AG04449 (cell line): Measurements from ENCODE around the gene RAD51B.
"Not testable (repeated sequence)": the region's sequence is repeated elsewhere in the genome, so short reads cannot be mapped to it uniquely, and the experiment has no call there.

Source experiments
- CTCF ChIA-PET: fragments of 350-600 bp; formaldehyde crosslinking; extraction: SDS; loops from one replicate; lab custom pipeline; 2021; ENCODE audit warnings: antibody characterized with exemption; lab: Yijun Ruan, JAX
- POLR2A ChIA-PET: fragments of 400-600, 350-600 bp; formaldehyde crosslinking; extraction: SDS; loops from one replicate; lab custom pipeline; 2020; ENCODE audit warnings: antibody characterized with exemption, inconsistent platforms; lab: Yijun Ruan, JAX
- DNase-seq: peaks from one replicate; pipeline ENCODE4 v3.0.0-alpha.2; 2010; ENCODE audit warnings: low read depth, low spot score
- H3K4me3 ChIP-seq: 2 replicates; pipeline ENCODE4 v1.5.1; 2011; ENCODE audit warnings: low read depth, mild to moderate bottlenecking, control low read depth, low read length
- TF ChIP-seq, protein P1 (sequence below): IDR thresholded peaks from one replicate; pipeline ENCODE4 v1.5.1; 2011; ENCODE audit warnings: mild to moderate bottlenecking, moderate library complexity, low read length, control low read depth, inconsistent platforms; ENCODE audit not compliant: insufficient read depth; ENCODE audit errors: missing control alignments

Gene RAD51B

DNA sequence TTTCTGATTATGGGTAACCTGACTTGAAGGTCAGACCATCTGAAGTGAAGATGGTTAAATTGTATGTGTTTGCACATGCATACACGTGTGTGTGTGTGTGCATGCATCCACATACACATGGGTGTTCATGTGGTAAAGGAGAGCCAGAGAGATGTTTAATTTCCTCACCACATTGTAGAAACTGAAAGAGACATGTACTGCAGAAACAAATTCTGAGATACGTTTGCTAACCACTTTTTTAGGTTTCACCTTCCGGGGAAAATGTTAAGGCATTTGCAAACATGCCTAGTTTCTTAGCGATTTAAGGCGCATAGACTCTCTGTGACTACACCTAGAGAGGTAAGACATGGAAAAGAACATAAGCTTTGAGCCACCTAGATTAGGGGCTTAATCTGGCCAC lies 362.9 kb downstream of the RAD51B start:
- no peak overlapping the region for H3K4me3 ChIP-seq
- POLR2A ChIA-PET = no interaction called here
- TF ChIP-seq, protein P1, sequence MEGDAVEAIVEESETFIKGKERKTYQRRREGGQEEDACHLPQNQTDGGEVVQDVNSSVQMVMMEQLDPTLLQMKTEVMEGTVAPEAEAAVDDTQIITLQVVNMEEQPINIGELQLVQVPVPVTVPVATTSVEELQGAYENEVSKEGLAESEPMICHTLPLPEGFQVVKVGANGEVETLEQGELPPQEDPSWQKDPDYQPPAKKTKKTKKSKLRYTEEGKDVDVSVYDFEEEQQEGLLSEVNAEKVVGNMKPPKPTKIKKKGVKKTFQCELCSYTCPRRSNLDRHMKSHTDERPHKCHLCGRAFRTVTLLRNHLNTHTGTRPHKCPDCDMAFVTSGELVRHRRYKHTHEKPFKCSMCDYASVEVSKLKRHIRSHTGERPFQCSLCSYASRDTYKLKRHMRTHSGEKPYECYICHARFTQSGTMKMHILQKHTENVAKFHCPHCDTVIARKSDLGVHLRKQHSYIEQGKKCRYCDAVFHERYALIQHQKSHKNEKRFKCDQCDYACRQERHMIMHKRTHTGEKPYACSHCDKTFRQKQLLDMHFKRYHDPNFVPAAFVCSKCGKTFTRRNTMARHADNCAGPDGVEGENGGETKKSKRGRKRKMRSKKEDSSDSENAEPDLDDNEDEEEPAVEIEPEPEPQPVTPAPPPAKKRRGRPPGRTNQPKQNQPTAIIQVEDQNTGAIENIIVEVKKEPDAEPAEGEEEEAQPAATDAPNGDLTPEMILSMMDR = no peak
- DNase-seq = no peak
- CTCF ChIA-PET = no interaction called here

DNA sequence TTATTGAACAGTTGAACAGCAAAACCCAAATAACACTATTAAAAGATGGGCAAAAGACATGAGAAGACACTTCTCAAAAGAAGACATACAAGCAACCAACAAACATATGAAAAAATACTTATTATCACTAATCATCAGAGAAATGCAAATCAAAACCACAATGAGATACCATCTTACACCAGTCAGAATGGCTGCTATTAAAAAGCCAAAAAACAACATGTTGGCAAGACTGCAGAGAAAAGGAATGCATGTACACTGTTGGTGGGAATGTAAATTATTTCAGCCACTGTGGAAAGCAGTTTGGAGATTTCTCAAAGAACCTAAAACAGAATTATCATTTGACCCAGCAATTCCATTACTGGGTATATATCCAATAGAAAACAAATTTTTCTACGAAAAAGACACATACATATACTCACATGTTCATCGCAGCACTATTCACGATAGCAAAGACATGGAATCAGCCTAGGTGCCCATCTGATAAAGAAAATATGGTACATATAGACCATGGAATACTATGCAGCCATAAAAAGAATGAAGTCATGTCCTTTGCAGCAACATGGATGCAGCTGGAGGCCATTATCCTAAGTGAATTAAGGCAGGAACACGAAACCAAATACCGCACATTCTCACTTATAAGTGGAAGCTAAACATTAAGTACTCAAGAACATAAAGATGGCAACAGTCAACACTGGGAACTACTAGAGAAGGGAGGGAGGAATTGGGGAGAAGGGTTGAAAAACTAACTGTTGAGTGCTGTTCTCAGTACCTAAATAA lies 367.1 kb downstream of the RAD51B start:
- POLR2A ChIA-PET, CTCF ChIA-PET, H3K4me3 ChIP-seq: not testable (repeated sequence)
- DNase-seq = peak; percentile 64

DNA sequence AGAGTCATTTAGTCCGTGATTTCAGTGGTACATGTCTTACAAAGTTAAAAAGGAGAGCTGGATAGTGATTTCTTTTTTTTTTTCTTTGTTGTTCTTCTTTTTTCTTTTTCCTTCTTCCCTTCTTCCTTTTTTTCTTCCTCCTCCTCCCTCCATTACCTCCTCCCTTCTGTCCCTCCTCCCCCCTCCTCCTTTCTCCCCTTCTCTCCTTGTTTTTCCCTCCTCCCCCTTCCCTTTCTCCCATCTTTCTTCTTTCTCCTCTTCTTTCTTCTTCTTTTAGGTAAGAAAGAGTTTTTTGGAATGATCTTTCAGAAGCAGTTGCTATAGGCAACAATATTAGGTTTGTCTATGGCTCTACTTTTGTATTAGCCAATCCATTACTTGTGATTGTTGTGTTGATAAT lies 368.6 kb downstream of the RAD51B start:
- ChIA-PET CTCF (interaction anchor here (1.5 kb wide), 1 partner anchor 629 kb away, joined by 3 read pairs; no protein-coding TSS in a partner anchor), POLR2A (no interaction called here)
- no peak for DNase-seq
- TF ChIP-seq, protein P1 = no peak
- no peak overlapping the region for H3K4me3 ChIP-seq

DNA sequence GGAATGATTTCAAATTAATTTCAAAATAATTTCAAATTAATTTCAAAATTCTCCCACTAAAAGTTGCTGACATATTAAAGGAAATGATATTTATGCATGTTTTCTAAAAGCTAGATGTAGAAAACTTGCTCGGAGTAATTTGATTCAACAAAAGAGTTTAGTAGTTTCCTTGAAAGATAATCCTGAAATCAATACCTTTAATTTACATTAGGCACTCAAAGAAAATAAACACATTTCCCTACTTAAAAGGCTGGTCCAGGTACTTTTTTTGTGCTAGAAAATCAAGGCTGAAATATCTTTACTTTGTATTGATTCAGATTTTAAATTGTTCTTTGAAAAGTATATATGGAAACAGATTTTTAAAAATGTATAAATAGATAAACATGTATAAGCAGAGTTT lies 370.5 kb downstream of the RAD51B start:
- no peak for DNase-seq
- CTCF ChIA-PET = no interaction called here
- no peak overlapping the region for H3K4me3 ChIP-seq
- TF ChIP-seq, protein P1 = no peak
- POLR2A ChIA-PET = no interaction called here

DNA sequence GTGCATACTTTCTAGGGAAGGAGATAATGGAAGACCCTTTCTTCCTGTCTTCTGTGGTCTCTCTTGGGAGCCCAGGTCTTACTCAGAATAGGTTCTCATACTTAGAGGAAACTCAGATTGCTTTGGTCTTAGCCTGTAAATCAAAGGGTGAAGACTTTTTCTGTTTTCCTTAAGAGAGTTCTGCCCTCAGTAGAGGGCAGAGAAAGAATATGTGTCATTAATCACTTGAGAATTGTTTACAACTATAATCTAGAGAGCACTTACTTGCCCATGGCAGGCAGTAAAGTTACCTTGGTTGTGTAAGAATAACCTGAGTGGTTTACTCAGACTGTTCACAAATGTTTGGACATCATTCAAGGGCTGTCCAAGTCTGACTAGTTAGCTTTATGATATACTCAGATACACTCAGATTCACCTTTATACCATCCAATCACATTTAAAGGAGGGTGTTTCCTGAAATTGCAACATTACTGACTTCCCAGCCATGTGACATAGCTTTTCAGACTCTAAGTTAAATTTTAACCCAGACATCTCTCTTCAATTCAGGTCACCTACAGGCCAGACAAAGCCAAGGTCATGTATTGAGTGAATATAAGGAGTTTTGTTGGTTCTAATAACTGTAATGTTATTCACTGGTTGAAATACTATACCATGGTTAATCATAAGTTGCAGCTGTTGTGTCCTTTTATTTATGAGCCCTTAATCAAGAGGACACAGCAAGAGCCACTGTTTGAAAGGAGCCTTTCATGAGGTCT lies 372.2 kb downstream of the RAD51B start:
- DNase-seq = no peak
- CTCF ChIA-PET = interaction anchor here (1.2 kb wide), 1 partner anchor 652 kb away, joined by 3 read pairs; no protein-coding TSS in a partner anchor
- POLR2A ChIA-PET = no interaction called here

DNA sequence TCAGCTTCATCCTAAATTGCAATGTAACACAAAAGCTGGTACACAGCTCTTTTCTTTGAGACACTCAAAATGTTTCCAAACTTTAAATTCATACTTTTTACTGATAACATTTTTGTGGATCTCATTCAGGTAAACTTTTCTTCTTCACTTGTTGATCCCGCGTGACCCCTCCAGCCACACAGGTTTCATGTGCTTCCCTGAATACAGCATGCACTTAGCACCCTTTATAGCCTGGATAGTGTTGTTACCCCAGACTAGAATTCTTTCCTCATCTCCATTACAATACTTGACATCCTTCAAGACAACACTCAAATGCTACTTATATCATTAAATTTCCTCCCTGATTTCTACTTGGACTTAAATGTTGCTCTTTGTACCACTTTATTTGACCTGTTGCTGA lies 373.4 kb downstream of the RAD51B start:
- no peak overlapping the region for H3K4me3 ChIP-seq
- TF ChIP-seq, protein P1 = no peak
- ChIA-PET POLR2A (no interaction called here), CTCF (no interaction called here)
- no peak for DNase-seq

More for the DNA sequence above, 372.2 kb downstream of the RAD51B start:
- H3K4me3 ChIP-seq = no peak overlapping the region
- TF ChIP-seq, protein P1 = no peak
